Posterior vena cava (tissue), 2 donors: ENCODE results near the gene RPL34. TPM values are rescaled to one million over a fixed set of nuclear protein-coding genes. Genes with fewer than 3 reads are reported as not detected.
A peak's percentile ranks its signal among the peaks of the same experiment; 100 is the strongest.

Experiments
- DNase-seq: peaks from one replicate; pipeline ENCODE4 v3.0.0-alpha.2; 2020; ENCODE audit warnings: low spot score
- intact Hi-C, 2 donors: fragments of 100-400 bp; cut with DNase I; formaldehyde crosslinking; loops; one replicate each; pipeline versions ENCODE4 v1.14.1 to v1.14.2; 2022 to 2023
- total RNA-seq, 2 donors: library from RNA; stranded (reverse); fragmentation: NEBNext Ultra II Directional; extraction: Animal tissue kit (Norgen Biotek cat#: 25700); gene quantifications; one replicate each; pipeline ENCODE4 v1.2.1, GENCODE V29; 2021
- donor health status: DM: yes; HTN: yes; CAD: no.
- donor health status: DM: yes; HTN: yes; CAD: no.

Gene RPL34
- total RNA-seq, 2 donors from 2014 or later = 895 to 979 TPM

DNA sequence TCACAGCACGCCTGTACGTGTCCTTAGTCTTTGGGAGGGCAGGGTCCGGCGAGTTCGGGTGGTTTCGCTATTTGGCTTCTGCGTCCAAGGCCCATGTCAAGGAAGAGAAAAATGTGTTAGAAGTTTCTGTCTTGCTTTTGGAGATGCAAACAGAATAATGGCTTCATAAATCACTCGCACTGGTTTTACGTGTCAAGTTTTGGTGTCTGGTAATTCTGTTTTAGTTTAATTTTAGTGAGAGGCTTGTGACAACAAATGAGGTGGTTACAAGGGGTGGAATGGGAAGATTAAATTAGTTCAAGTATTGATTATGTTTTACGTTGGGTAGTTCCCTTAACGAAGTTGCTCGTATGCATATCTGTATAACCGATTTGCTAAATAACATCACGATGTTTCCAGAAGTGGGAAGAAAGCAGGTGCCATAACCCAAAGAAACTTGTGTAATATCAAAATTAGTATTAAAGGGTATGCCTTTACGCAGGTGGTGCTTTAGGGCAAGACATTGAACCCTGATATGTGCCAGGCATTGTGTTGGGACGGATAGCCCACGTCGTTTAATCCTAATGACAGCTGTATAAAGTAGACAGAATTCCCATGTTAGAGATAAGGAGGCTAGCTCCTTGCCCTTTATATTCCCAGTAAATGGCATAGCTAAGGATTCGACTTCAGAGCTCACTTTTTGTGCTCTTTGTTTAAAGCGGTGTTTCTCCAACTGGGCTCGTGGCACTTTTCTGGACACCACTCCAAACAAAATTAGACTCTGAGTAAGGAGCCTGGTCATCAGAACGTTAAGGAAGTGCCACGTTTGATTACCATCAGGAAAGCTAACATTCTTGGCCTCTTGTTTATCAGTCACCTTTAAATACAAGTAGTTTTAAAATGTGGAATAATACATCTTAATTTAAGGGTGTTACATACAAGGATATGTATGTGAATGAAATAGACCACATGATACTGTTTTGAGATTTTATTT lies 843 bp downstream of the RPL34 start:
- intact Hi-C loops = no loop called here
- DNase-seq = no peak

DNA sequence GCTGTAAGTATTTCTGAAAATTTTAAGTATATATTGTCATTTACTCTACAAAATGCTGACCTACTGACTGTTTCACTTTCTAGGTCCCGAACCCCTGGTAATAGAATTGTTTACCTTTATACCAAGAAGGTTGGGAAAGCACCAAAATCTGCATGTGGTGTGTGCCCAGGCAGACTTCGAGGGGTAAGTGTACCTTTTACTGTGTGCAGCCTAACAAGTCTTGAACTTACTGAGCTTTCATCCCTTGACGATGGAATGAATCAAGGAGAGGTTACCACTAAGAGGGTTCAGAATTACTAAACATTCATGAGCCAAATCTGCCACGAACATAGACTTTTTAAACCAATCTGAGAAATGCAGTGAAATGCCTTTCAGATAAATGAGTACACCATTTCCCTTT lies 1.6 kb downstream of the RPL34 start:
- intact Hi-C loops = no loop called here
- no peak for DNase-seq

DNA sequence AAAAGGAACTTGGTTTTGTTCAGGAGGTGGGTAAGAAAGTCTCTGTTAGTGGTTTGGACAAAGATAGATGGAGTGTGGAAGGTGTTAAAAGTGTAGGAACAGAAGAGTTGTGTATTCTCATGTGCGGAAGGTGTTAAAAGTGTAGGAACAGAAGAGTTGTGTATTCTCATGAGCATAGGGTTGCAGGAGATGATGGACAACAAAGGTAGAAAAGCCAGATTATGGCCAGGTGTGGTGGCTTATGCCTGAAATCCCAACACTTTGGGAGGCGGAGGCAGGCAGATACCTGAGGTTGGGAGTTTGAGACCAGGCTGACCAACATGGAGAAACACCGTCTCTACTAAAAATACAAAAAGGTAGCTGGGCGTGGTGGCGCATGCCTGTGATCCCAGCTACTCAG lies 2.5 kb downstream of the RPL34 start:
- no peak for DNase-seq
- intact Hi-C loops = no loop called here

DNA sequence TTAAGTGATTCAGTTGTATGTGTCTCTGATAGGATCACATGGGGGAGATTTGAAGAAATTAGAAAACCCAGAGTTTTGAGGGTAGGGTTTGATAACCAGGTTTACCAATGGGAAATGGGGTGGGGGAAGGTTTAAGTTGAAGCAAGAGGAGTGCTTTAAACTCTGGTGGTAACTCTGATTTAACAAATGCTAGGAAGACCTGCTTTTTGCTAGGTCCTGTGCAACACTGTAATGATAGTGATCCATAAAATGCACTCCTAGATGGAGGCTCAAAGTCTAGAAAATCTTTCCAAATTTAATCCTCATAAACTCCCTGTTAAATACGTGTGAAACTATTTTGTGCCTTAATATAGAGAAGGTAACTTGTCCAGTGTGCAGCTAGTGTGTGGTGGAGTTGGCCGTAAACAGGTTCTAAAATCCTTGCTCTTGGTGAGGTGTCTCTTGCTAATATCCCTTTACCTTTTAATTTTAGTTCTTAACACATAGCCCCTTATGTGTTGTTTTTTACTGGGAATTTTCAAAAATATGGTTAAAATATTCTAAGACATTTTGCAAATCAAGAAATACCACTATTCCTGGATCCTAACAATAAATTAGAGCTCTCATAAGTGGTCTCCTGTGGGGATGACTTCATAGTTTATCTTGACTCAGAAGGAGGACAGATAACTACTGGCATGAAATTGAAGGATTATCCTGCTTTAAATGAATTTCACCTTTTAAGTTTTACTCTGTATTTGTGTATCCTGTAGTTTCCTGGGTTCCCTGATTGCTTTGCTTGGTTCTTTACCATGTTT lies 4.1 kb downstream of the RPL34 start:
- no peak for DNase-seq
- intact Hi-C loops = no loop called here

DNA sequence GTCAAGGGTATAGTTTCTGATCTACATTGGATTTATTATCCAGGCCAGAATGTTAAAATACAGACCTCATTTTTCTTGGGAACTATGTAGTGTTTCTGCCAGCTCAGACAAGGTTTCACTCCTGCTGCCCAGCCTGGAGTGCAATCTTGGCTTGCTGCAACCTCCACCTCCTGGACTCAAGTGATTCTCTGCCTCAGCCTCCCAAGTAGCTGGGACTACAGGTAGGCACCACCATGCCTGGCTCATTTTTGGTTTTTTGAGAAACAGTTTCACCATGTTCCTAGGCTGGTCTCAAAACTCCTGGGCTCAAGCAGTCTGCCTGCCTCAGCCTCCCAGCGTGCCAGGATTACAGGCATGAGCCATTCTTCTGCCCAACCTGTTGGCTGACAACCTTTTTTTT lies 5.7 kb downstream of the RPL34 start:
- intact Hi-C loops = no loop called here
- DNase-seq = no peak

DNA sequence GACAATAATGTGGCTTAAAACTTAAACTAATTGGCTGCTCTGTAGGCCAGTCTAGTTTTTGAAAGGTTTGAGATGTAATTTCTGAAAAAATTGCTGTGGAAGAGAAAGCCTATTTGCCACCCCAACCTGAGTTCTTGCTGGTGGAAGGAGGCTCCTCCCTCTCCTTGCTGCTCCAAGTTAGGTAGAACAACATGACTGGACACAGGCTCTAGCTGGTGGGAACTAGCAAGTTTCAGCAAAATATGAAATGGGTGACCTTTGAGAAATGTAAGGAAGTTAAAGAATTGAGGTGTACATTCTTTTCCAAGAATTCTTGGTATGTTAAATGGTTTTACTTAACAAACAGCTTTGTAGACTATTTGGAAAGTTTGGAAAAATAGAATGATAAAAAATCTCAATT lies 8.0 kb downstream of the RPL34 start:
- intact Hi-C loops = no loop called here
- no peak for DNase-seq

DNA sequence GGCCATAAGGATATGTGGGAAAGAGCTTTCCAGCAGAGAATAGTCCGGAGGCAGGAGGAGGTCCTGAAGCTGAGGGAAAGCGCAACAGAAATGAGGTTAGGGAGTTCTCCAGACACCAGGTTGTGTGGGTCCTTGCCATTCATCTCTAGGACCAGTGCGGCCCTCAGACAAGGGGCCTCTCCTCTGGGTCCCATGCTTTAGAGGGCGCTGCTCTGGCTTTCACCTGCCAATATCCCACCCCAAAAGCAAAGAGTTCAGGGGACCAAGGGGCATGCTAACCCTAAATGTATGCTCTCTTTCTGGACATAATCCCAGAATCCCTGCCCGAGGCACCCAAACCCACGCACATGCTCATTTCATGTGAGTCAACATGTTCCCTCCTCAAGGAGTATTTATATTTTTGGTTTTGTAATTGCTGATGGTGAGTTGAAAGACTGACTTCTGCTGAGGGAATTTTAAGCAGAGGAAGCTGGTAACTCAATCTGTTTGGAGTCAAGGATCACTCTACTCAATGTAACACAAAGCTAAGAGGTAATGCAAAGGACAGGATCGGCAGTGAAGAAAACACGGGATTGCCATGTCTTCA lies 14.8 kb downstream of the RPL34 start:
- DNase-seq = no peak
- intact Hi-C loops = no loop called here

DNA sequence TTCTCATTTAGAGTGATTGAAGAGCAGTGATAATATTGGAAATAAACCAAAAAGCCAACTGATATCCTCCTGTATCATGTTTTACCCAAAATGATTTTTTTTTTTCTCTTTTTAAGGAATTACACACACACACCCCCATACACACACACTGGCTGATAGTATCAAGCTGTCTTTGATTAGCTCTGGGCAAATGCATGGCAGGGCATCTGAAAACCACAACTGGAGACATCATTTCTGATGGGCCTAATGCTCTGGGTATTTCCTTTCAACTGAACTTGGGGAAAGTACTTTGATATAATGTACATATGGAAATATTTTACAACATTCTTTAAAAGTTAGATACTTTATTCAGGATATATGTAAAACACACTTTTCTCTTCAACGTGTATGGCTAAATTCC lies 15.9 kb downstream of the RPL34 start:
- no peak for DNase-seq
- intact Hi-C loops = no loop called here

DNA sequence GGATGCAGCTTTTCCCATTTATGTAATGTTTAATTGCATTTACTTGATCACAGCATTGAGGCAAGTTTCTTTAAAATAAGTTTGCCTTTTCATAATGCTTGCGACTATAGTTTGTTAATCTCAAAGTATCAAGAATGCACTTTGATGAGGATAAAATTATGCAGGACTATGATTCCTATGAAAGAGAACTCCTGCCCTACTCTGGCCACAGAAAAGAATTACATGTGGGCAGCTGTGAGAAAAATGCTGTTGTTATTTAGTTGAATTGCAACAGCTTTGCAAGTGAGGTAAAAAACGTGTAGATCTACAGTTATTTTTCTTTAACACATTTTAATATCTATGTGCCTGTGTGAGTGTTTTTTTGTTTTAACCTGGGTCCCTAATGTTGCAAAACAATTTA lies 17.5 kb downstream of the RPL34 start:
- intact Hi-C loops = no loop called here
- no peak for DNase-seq

DNA sequence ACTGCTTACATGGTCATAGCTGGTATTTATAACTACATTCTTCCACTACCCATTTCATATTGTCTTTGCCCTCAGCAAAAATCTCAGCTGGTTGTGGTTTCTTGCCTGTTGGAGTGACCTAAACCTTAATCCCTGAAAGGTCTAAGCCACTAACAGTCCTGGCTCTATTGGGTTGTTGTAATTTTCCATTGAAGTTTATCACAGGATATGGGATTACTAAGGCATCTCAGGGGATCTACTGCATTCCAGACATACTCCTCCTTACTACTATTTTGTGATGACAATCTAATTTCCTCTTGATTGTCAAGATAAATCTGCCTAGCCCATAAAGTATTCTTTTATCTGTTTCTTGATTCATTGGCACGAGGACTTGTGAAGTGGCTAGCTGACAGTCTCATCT lies 23.9 kb downstream of the RPL34 start:
- intact Hi-C loops = no loop called here
- no peak for DNase-seq

DNA sequence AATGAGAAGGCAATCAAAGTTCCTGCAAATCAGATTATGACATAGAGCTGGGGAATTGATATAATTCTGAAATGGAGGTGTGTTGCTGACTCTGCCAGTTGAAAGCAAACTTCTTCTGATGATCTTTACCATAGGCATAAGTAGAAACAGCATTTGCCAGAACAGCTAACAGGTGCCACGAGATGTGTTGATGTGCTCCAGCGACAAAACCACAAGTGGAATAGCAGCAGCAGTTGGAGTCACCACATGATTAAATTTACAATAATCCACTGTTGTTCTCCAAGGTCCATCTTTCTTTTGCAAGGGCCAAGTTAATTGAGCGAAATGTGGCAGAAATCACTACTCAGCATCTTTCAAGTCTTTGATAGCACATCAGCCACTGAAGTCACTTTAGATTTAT lies 26.3 kb downstream of the RPL34 start:
- intact Hi-C loops = no loop called here
- no peak for DNase-seq

DNA sequence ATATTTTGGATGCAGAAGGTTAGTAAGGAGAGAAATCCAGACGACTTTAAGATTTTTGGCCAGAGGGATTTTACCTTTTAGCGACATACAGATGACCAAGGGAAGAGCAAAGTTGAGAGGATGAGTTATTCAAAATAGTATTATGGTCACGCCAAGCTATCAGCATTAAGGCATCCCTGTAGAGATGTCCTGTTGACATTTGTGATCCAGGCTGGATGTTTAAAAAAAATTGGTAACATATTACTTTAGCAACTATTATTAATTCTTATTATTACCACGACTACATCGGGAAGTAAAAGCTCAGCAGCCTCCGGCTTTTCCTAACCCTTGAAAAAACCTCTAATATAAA lies 29.5 kb downstream of the RPL34 start:
- intact Hi-C loops = no loop called here
- DNase-seq = no peak

DNA sequence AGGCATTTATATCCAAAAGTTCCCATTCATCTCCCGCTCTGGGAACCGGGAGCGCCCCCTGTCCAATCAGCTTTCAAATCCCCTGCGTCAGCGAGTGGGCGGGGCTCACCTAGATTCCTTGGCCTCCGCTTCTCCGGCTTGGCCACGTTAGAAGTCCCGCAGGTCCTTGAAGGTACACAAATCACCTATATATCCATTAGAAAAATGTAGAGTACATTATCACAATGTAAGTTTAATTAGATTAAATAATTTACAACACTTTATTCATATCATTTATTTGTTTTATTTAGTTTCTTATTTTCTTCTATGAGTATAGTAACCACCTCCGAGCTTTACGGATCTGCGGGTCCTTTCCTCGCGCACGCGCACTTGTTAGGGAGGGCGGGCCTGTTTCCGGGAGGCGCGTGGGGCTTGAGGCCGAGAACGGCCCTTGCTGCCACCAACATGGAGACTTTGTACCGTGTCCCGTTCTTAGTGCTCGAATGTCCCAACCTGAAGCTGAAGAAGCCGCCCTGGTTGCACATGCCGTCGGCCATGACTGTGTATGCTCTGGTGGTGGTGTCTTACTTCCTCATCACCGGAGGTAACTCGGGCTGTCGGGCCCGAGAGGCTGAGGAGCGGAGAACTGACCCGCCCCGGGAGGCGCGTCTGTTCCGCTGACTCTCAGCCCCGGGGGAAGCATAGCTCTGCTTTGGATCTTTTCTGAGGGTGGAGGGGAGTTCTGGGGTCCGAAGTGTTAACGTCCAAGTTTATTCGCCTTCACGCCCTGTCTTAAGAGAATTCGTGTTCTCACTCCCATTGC lies 30.0 kb downstream of the RPL34 start, which contains the start of gene OSTC:
Gene OSTC, plus strand, starts transcription at position 388 of the 802 bp plus-strand sequence. Its CDS starts 57 bp downstream, at position 445.
- intact Hi-C loops = no loop called here
- peak; percentile 98 for DNase-seq

DNA sequence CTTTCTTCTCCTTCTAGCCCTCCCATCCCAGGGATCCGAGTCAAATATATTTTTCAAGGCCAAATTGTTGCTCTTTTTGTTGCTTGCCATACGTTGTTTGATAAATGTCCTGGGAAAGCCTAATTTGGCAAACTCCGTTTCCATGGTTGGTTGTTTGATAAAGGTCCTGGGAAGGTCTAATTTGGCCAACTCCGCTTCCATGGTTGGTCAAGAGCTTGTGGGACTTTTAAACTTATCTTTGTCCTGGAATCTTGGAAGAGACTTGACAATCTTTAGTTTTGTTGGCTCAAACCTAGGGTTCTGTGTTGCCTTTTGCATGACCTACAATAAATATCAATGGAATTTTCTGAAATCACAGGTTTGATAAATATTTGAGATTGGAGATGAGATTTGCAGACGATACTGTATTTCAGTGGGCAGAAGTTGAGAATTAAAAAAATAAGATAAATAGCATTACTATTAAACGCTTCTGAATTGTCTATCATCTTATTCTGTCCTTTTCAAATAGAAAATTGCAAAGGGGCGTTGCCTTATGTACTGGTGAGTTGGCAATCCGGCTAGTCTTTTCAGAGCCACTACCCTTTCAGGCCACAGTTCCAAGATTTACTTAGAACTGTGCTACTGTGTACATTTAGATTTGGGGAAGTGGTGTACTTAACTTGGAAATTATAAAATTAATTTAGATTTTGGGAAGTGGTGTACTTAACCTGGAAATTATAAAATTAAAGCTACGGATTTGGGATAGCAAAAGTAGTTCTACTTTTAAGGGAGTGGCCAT lies 30.8 kb downstream of the RPL34 start:
- no peak for DNase-seq
- intact Hi-C loops = no loop called here

DNA sequence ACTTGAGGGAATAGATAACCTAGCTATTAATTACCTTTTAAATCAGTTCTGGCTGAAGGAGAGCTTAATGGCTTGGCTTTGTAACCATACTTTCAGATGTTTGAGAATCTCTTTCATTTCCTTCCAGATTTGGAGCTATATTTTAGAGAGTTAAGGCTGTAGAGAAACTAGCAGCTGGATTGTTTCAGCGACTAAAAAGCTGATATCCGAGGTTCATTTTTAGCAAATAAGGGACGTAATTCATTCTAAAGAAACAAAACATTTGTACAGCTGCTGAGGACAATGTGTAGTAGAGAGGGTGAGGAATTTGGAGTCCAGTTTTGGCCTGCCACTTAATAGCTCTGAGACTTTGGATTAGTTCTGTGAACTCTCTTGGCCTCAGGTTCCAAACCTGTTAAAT lies 42.3 kb downstream of the RPL34 start:
- no peak for DNase-seq
- intact Hi-C loops = no loop called here

DNA sequence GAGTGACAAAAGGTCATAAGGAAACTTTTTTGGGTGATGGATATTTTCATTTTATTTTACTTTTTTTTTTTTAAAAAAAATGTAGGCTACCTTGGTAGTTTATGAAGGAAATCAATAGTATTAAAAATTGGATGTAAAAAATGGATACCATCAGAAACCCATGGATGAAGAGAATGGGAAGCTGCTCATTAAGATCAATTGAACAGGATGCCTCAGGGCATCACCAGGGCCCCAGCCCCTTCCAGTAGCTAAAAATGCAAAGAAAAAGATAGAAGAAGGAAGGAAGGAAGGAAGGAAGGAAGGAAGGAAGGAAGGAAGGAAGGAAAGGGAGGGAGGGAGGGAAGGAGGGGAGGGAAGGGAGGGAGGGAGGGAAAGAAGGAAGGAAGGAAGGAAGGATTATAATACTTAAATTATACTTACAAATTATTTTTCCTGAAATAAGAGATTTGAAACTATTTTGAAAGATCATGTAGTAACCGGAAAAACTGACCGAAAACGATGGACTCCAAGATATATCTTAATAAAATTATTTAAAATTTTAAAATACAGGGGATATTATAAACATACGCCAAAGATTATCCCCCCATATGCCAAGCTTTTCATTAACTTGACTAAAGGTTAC lies 54.1 kb downstream of the RPL34 start:
- intact Hi-C loops = no loop called here
- no peak for DNase-seq
